Testis (tissue), 3 donors: Measurements from ENCODE around the gene MPL. TPM values are rescaled to one million over a fixed set of nuclear protein-coding genes. Genes with fewer than 3 reads are reported as not detected.

Source experiments
- DNase-seq: peaks from one replicate; pipeline ENCODE4 v3.0.0-alpha.2; 2019
- H3K27ac ChIP-seq, 2 donors: fragments of 200-600 bp; sonication (generic); one replicate each; pipeline ENCODE4 v1.5.1; 2019
- H3K27me3 ChIP-seq: fragments of 200-600 bp; sonication (generic); one replicate; pipeline ENCODE4 v1.5.1; 2019
- H3K36me3 ChIP-seq: fragments of 200-600 bp; sonication (generic); one replicate; pipeline ENCODE4 v1.5.1; 2017; ENCODE audit warnings: low read depth; ENCODE audit errors: missing control alignments
- H3K4me1 ChIP-seq: fragments of 200-600 bp; sonication (generic); one replicate; pipeline ENCODE4 v1.5.1; 2019
- H3K4me3 ChIP-seq, 2 donors: fragments of 200-600 bp; sonication (generic); one replicate each; pipeline ENCODE4 v1.5.1; 2017 to 2019
- H3K9me3 ChIP-seq: fragments of 200-600 bp; sonication (generic); one replicate; pipeline ENCODE4 v1.5.1; 2017
- CTCF ChIP-seq, 3 experiments: fragments of 450-650 bp in 2 of 3; fragments of 200-600 bp in 1 of 3; sonication (generic) in 1 of 3; IDR thresholded peaks; one replicate each; pipeline ENCODE4 v1.5.1; 2016 to 2019; ENCODE audit warnings: antibody characterized with exemption in 3 of 3, mild to moderate bottlenecking in 2 of 3, moderate library complexity in 1 of 3
- POLR2A ChIP-seq: fragments of 450-650 bp; IDR thresholded peaks from one replicate; pipeline ENCODE4 v1.6.1; 2017; ENCODE audit warnings: antibody characterized with exemption, mild to moderate bottlenecking, moderate library complexity
- WGBS, 2 donors: methylation state at CpG; one replicate each; pipeline ENCODE4 v1.1.5; 2018; 5-methylcytosine and 5-hydroxymethylcytosine counted together
- intact Hi-C: fragments of 100-400 bp; cut with DNase I; formaldehyde crosslinking; loops from one replicate; pipeline ENCODE4 v1.15.1; 2023; ENCODE audit warnings: low total_unique reads
- polyA plus RNA-seq: library from polyadenylated mRNA; stranded (reverse); fragments of 350-450 nt; fragmentation: Illumina TruSeq; extraction: RNeasy Lipid Tissue Mini Kit (QIAGEN cat#74804); gene quantifications from one replicate; pipeline ENCODE4 v1.2.3, GENCODE V29; 2014; ENCODE audit warnings: low read depth, low replicate concordance; ENCODE audit not compliant: insufficient read depth
- total RNA-seq, 2 donors: library from RNA; depleted of rRNA; stranded (reverse); fragments of >200 nt; gene quantifications; one replicate each; pipeline ENCODE4 v1.2.3, GENCODE V29; 2016

Gene MPL
- total and polyA plus RNA-seq, 3 donors from 2014 or later, result 0.32 to 0.56 (median 0.47) TPM

- peak within 1 kb of the TSS; percentile 87 to 99 for H3K4me3 ChIP-seq
- peak; percentile 98 for DNase-seq
- 0% methylated on average over 46 to 64 of the region's 65 CpGs for WGBS, 2 donors
- H3K9me3 ChIP-seq, result no peaks in the 10 kb centered on the region
- no peaks in the 10 kb centered on the region for H3K36me3 ChIP-seq
- no peak for TF ChIP-seq CTCF (IDR thresholded peaks at IDR 0.05)
- TF ChIP-seq POLR2A, result no peak
- peaks cover 17% of the 10 kb centered on the region for H3K4me1 ChIP-seq
- intact Hi-C loops, result no loop called here
- H3K27ac ChIP-seq, result peak within 1 kb of the TSS; percentile 66 to 87
- no peaks in the 10 kb centered on the region for H3K27me3 ChIP-seq
Measured at GRCh38 chr1:43389326-43390313, 52.0 kb downstream of the MPL start, which contains the start of the genes MED8 and SZT2. TSS of gene MED8 (minus strand) at chr1:43389800. CDS start at chr1:43389764, 36 bp downstream. TSS of gene SZT2 (plus strand) at chr1:43389899. CDS start at chr1:43389969, 70 bp downstream.

GRCh38 chr1:43392702-43393101, 55.1 kb downstream of the MPL start:
- TF ChIP-seq POLR2A (no peak), CTCF (IDR thresholded peaks at IDR 0.05) (no peak)
- intact Hi-C loops, result no loop called here
- no peak overlapping the region for H3K27ac ChIP-seq

GRCh38 chr1:43395523-43395922, 57.9 kb downstream of the MPL start:
- Histone ChIP-seq H3K4me1 (peaks cover 7% of the 10 kb centered on the region), H3K27me3 (no peaks in the 10 kb centered on the region), H3K27ac (no peak overlapping the region), H3K9me3 (no peaks in the 10 kb centered on the region), H3K4me3 (no peak overlapping the region), H3K36me3 (no peaks in the 10 kb centered on the region)
- no peak for DNase-seq
- 94 to 95% methylated on average over 4 of the region's 4 CpGs for WGBS, 2 donors
- intact Hi-C loops, result no loop called here
- TF ChIP-seq CTCF (IDR thresholded peaks at IDR 0.05), result no peak
- no peak for TF ChIP-seq POLR2A

More at GRCh38 chr1:43392702-43393101, 55.1 kb downstream of the MPL start:
- Histone ChIP-seq H3K36me3 (no peaks in the 10 kb centered on the region), H3K27me3 (no peaks in the 10 kb centered on the region), H3K9me3 (no peaks in the 10 kb centered on the region), H3K4me1 (peaks cover 17% of the 10 kb centered on the region), H3K4me3 (no peak overlapping the region)
- no peak for DNase-seq
- WGBS, 2 donors, result 57 to 88% methylated on average over 3 of the region's 3 CpGs

DNA sequence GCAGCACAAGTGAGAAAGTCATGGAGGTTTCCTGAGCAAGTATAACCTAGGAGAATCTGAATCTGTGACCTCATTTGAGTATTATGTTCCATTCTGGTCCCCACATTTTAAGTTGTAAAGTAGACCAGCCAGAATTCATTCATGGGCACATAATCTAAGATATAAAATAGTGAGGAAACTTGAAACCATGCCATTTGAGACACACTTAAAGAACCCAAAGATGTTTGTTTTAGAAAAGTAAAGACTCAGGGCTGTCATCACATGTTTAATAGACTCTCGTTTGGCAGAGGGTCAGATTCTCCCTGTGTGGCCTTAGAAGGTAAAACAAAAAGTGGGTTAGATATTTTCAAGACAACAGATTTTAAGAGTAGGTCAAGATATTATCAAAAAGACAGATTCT, 58.4 kb downstream of the MPL start:
- Histone ChIP-seq H3K9me3 (no peaks in the 10 kb centered on the region), H3K4me1 (peaks cover 2% of the 10 kb centered on the region), H3K4me3 (no peak overlapping the region), H3K27ac (no peak overlapping the region), H3K27me3 (no peaks in the 10 kb centered on the region), H3K36me3 (no peaks in the 10 kb centered on the region)
- no peak for DNase-seq
- TF ChIP-seq POLR2A (no peak), CTCF (IDR thresholded peaks at IDR 0.05) (no peak)
- 63 to 82% methylated on average over 1 of the region's 1 CpG for WGBS, 2 donors
- intact Hi-C loops, result no loop called here
